Gastroesophageal sphincter (tissue), 3 donors: ENCODE measurements around the gene STAT5A.

Experiments used
- EP300 ChIP-seq: sonication (generic); formaldehyde crosslinking; IDR thresholded peaks from one replicate; pipeline ENCODE4 v1.6.1; 2017; ENCODE audit warnings: antibody characterized with exemption, mild to moderate bottlenecking
- POLR2A ChIP-seq, 2 donors: fragments of 450-650 bp; IDR thresholded peaks; one replicate each; pipeline ENCODE4 v1.6.1; 2017; ENCODE audit warnings: antibody characterized with exemption in 2 of 2, mild to moderate bottlenecking in 2 of 2, moderate library complexity in 1 of 2
- POLR2AphosphoS5 ChIP-seq: sonication (generic); formaldehyde crosslinking; IDR thresholded peaks from one replicate; pipeline ENCODE4 v1.6.1; 2017; ENCODE audit warnings: antibody characterized with exemption
- TF ChIP-seq, protein P1 (sequence below), 4 experiments: fragments of 200-600 bp in 2 of 4; fragments of 450-650 bp in 2 of 4; sonication (generic) in 1 of 4; IDR thresholded peaks; one replicate each; pipeline ENCODE4 v1.5.1; 2017 to 2019; ENCODE audit warnings: antibody characterized with exemption in 4 of 4, mild to moderate bottlenecking in 2 of 4, moderate library complexity in 2 of 4

GRCh38 chr17:42354956-42355843 is 66.9 kb downstream of the STAT5A start:
- TF ChIP-seq, protein P1, sequence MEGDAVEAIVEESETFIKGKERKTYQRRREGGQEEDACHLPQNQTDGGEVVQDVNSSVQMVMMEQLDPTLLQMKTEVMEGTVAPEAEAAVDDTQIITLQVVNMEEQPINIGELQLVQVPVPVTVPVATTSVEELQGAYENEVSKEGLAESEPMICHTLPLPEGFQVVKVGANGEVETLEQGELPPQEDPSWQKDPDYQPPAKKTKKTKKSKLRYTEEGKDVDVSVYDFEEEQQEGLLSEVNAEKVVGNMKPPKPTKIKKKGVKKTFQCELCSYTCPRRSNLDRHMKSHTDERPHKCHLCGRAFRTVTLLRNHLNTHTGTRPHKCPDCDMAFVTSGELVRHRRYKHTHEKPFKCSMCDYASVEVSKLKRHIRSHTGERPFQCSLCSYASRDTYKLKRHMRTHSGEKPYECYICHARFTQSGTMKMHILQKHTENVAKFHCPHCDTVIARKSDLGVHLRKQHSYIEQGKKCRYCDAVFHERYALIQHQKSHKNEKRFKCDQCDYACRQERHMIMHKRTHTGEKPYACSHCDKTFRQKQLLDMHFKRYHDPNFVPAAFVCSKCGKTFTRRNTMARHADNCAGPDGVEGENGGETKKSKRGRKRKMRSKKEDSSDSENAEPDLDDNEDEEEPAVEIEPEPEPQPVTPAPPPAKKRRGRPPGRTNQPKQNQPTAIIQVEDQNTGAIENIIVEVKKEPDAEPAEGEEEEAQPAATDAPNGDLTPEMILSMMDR (IDR thresholded peaks at IDR 0.05) = no peak
- no peak for TF ChIP-seq POLR2A (IDR thresholded peaks at IDR 0.05)
- no peak for TF ChIP-seq POLR2AphosphoS5
- TF ChIP-seq EP300 = no peak
